Cardiac fibroblast (primary cell): Measurements from ENCODE around the gene SLC12A8.

ENCODE experiments used
- DNase-seq, 2 donors: peaks; one replicate each; pipeline versions ENCODE4 v3.0.0 to v3.0.0-alpha.2; 2010; ENCODE audit warnings: low read depth in 2 of 2
- H3K4me3 ChIP-seq, 2 donors: replicated peaks in 1 of 2; 1 replicate in 1 of 2; 2 replicates in 1 of 2; pipeline ENCODE4 v1.5.1; 2011; ENCODE audit warnings: low read depth in 2 of 2, low read length in 2 of 2, mild to moderate bottlenecking in 2 of 2, moderate library complexity in 1 of 2
- CTCF ChIP-seq: IDR thresholded peaks from one replicate; pipeline ENCODE4 v1.5.1; 2011; ENCODE audit warnings: low read depth, mild to moderate bottlenecking, low read length, inconsistent platforms

SLC12A8 gene

DNA sequence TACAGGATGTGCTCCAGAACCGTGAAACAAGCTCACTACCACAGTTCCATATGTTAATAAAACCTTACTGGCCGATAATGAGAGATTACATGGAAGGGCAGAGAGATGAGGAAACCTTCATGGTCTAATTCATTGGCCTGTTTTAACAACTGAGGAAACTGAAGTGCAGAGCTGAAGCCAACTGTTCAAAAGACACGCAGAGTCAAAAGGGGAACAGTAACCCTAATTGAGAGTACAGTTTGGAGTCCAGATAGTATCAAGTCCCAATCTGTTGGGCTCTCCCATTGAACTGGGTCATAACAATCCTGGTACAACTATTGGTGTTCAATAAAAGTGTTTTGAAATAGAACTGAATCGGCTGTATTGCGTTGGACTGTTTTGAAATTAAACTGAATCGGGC is 69.6 kb downstream of the SLC12A8 start:
- TF ChIP-seq CTCF: no peak
- no peak overlapping the region for H3K4me3 ChIP-seq
- DNase-seq: no peak

DNA sequence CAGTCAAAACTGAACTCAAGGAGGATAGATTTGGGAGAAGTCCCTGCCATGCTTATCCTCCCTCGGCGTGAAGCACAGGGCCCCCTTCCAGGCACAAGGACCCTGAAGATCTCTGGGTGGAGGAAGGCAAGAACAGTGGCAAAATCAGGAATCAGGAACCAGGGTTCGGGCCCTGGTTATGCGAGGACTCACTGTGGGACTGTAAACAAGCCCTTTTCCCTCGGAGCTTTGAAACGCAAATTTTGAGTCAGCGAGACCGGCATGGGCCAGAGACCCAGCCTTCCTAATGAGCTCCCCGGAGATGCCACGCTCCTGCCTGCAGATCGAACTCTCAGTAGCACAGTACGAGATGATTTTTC is 70.1 kb downstream of the SLC12A8 start:
- H3K4me3 ChIP-seq: no peak overlapping the region
- TF ChIP-seq CTCF: no peak
- no peak for DNase-seq

- peak overlapping the region; percentile 17 to 30 for H3K4me3 ChIP-seq
- TF ChIP-seq CTCF: peak; percentile 16
- DNase-seq: peak; percentile 36 to 62
Observed at GRCh38 chr3:125141596-125142419, 70.7 kb downstream of the SLC12A8 start.

- no peak overlapping the region for H3K4me3 ChIP-seq
- peak in 1 of 2 donors; percentile 21 for DNase-seq
- no peak for TF ChIP-seq CTCF
Observed at GRCh38 chr3:125140818-125141595, 71.5 kb downstream of the SLC12A8 start.

- no peak for TF ChIP-seq CTCF
- DNase-seq: peak in 1 of 2 donors; percentile 77
- no peak overlapping the region for H3K4me3 ChIP-seq
Observed at GRCh38 chr3:125140011-125140817, 72.3 kb downstream of the SLC12A8 start.

DNA sequence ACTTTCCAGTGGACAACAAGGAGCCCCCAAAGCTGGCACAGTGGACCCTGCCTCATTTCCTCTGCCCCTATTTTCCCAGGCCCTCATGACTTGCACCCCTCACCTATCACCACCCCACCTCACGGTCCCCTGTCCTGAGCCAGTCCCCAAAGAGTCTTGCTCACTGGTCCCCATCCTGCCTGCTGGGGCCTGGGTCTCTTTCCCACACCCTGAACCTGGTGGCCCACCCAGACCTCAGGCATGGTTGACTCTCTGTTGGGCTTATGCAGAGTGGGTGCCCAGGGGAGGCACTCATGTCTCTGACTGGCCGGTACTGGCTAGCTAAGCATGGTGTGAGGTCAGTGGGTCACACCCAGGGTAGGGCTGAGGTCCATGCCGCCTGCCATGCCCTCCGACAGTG is 73.2 kb downstream of the SLC12A8 start:
- no peak for TF ChIP-seq CTCF
- DNase-seq: no peak
- H3K4me3 ChIP-seq: no peak overlapping the region
